Endothelial cell of umbilical vein (primary cell): Measurements from ENCODE around the gene KIF24. TPM values are rescaled to one million over a fixed set of nuclear protein-coding genes. Genes with fewer than 3 reads are reported as not detected.

ENCODE experiments used
- BruUV-seq: library from RNA; stranded (reverse); fragments of 400-500 nt; replicated peaks from 2 replicates; lab custom pipeline; 2021; lab: Mats Ljungman, UMichigan
- CTCF ChIA-PET: fragments of 300-600, 350-600 bp; sonication (Branson Sonifier 250); formaldehyde crosslinking; loops from one replicate; lab custom pipeline; 2021; ENCODE audit warnings: antibody characterized with exemption, inconsistent platforms; lab: Charles Lee
- POLR2A ChIA-PET: fragments of 300-600, 350-600 bp; sonication (Branson Sonifier 250); formaldehyde crosslinking; loops from one replicate; lab custom pipeline; 2021; ENCODE audit warnings: antibody characterized with exemption, inconsistent platforms; lab: Charles Lee
- DNase-seq: peaks from one replicate; pipeline ENCODE4 v3.0.0-alpha.2; 2011; ENCODE audit warnings: low read depth, low spot score
- FAIRE-seq: peaks from 2 replicates; lab custom pipeline; 2011; peaks lifted over from hg19 to GRCh38; lab: Jason Lieb, UNC
- H2AFZ ChIP-seq: 2 replicates; pipeline ENCODE4 v1.6.0; 2012; ENCODE audit warnings: low read depth, low read length, control low read depth, inconsistent platforms
- H3K27ac ChIP-seq: 2 replicates; pipeline ENCODE4 v1.5.1; 2011; ENCODE audit warnings: low read depth, mild to moderate bottlenecking, control low read depth, low read length, moderate library complexity; ENCODE audit not compliant: insufficient read depth
- H3K27me3 ChIP-seq, 2 experiments: 2 replicates each; pipeline versions ENCODE4 v1.6.0 to v1.6.1; 2011; ENCODE audit warnings: low read length in 2 of 2, mixed read lengths in 1 of 2; ENCODE audit not compliant: control insufficient read depth in 2 of 2, insufficient read depth in 2 of 2
- H3K36me3 ChIP-seq, 2 experiments: 2 replicates in 1 of 2; 3 replicates in 1 of 2; pipeline ENCODE4 v1.5.1; 2011; ENCODE audit warnings: low read length in 2 of 2, mild to moderate bottlenecking in 1 of 2, moderate library complexity in 1 of 2; ENCODE audit not compliant: control insufficient read depth in 2 of 2, insufficient read depth in 2 of 2; ENCODE audit errors: extremely low read depth in 1 of 2
- H3K4me1 ChIP-seq: 3 replicates; pipeline ENCODE4 v1.5.1; 2011; ENCODE audit warnings: mild to moderate bottlenecking, low read length; ENCODE audit not compliant: control insufficient read depth, insufficient read depth; ENCODE audit errors: extremely low read depth
- H3K4me2 ChIP-seq: 2 replicates; pipeline ENCODE4 v1.6.1; 2011; ENCODE audit warnings: low read length, control low read depth, mixed read lengths; ENCODE audit not compliant: insufficient read depth
- H3K4me3 ChIP-seq, 3 experiments: fragments of 200-600 bp in 1 of 3; sonication (generic), shearing (Covaris generic) in 1 of 3; replicated peaks in 1 of 3; 2 replicates each; pipeline ENCODE4 v1.5.1; 2011 to 2016; ENCODE audit warnings: control low read depth in 3 of 3, low read length in 3 of 3, mild to moderate bottlenecking in 2 of 3, inconsistent platforms in 1 of 3, low read depth in 1 of 3, moderate library complexity in 1 of 3; ENCODE audit not compliant: insufficient read depth in 1 of 3
- H3K79me2 ChIP-seq: 2 replicates; pipeline ENCODE4 v1.6.0; 2012; ENCODE audit warnings: low read length, inconsistent platforms; ENCODE audit not compliant: control insufficient read depth, insufficient read depth
- H3K9ac ChIP-seq: replicated peaks from 2 replicates; pipeline ENCODE3; 2011; ENCODE audit warnings: low read length, control low read depth; ENCODE audit not compliant: insufficient read depth; ENCODE audit errors: extremely low read depth
- H3K9me1 ChIP-seq: replicated peaks from 3 replicates; pipeline ENCODE4 v1.6.0; 2011; ENCODE audit warnings: mild to moderate bottlenecking, low read length; ENCODE audit not compliant: control insufficient read depth, insufficient read depth; ENCODE audit errors: extremely low read depth
- H3K9me3 ChIP-seq: replicated peaks from 2 replicates; pipeline ENCODE4 v1.5.1; 2012; ENCODE audit warnings: low read length, inconsistent platforms; ENCODE audit not compliant: control insufficient read depth, insufficient read depth
- H4K20me1 ChIP-seq: replicated peaks from 2 replicates; pipeline ENCODE3; 2011; ENCODE audit warnings: mild to moderate bottlenecking, low read length; ENCODE audit not compliant: control insufficient read depth, insufficient read depth; ENCODE audit errors: extremely low read depth
- CTCF ChIP-seq, 2 donors: IDR thresholded peaks; 1 replicate in 1 of 2; 2 replicates in 1 of 2; pipeline ENCODE4 v1.5.1; 2011; ENCODE audit warnings: low read length in 2 of 2, mild to moderate bottlenecking in 2 of 2, moderate library complexity in 2 of 2, control low read depth in 1 of 2, inconsistent platforms in 1 of 2, low read depth in 1 of 2; ENCODE audit not compliant: insufficient read depth in 1 of 2; ENCODE audit errors: extremely low read depth in 1 of 2
- EZH2 ChIP-seq: IDR thresholded peaks from 2 replicates; pipeline ENCODE4 v1.6.1; 2012; ENCODE audit warnings: borderline replicate concordance, low read depth, mild to moderate bottlenecking, moderate library complexity, low read length, inconsistent platforms; ENCODE audit not compliant: severe bottlenecking
- GATA2 ChIP-seq: IDR thresholded peaks from 2 replicates; pipeline ENCODE4 v1.7.0; 2011; ENCODE audit warnings: low read depth, mild to moderate bottlenecking, moderate library complexity, mixed read lengths, low read length; ENCODE audit not compliant: insufficient read length, insufficient read depth
- JUN ChIP-seq: IDR thresholded peaks from 2 replicates; pipeline ENCODE4 v1.6.1; 2011; ENCODE audit warnings: borderline replicate concordance, low read depth; ENCODE audit not compliant: insufficient read length, insufficient read depth
- MYC ChIP-seq: IDR thresholded peaks from one replicate; pipeline ENCODE4 v1.6.1; 2011; ENCODE audit warnings: mild to moderate bottlenecking, low read depth, low read length
- POLR2A ChIP-seq: IDR thresholded peaks from 2 replicates; pipeline ENCODE4 v1.6.1; 2012; ENCODE audit warnings: low read depth, mild to moderate bottlenecking, control low read depth, low read length
- POLR2AphosphoS5 ChIP-seq: IDR thresholded peaks from 2 replicates; pipeline ENCODE4 v1.6.1; 2012; ENCODE audit warnings: low read depth, mild to moderate bottlenecking, control low read depth, low read length, moderate library complexity; ENCODE audit not compliant: insufficient read depth
- dilution Hi-C: fragments of 300-500 bp; cut with MboI; formaldehyde crosslinking; loops from one replicate; pipeline ENCODE4 v1.15.0; 2019; ENCODE audit warnings: low sequenced_read_pairs; ENCODE audit not compliant: extremely low pct_ligation_motif_present
- intact Hi-C: fragments of 100-400 bp; cut with micrococcal nuclease; formaldehyde crosslinking; loops from one replicate; pipeline ENCODE4 v1.10.0; 2022
- polyA plus RNA-seq, 4 experiments: library from polyadenylated mRNA; depleted of rRNA in 3 of 4; stranded (reverse) in 3 of 4; unstranded in 1 of 4; fragments of >200 nt; gene quantifications; 2 replicates each; pipeline versions ENCODE4 v1.2.1 to v1.2.3, GENCODE V29; 2011 to 2012; ENCODE audit warnings: missing spikeins in 1 of 4
- total RNA-seq: library from RNA; stranded (reverse); gene quantifications from 2 replicates; pipeline ENCODE4 v1.2.3, GENCODE V29; 2021
- TF ChIP-seq, protein P1 (sequence below): IDR thresholded peaks from 2 replicates; pipeline ENCODE4 v1.6.1; 2011; ENCODE audit not compliant: insufficient read depth, insufficient read length

Gene KIF24
- total and polyA plus RNA-seq, 2 donors (not counting 3 experiments of a cell fraction or from before 2014, with no cell fraction given), result 2.1 to 4.8 TPM

- DNase-seq (no peak), FAIRE-seq (no peak)
- no peak overlapping the region for H3K4me3 ChIP-seq
- ChIA-PET POLR2A (no interaction called here), CTCF (no interaction called here)
- no peaks in the 10 kb centered on the region for H3K36me3 ChIP-seq
- TF ChIP-seq EZH2, result no peak
- TF ChIP-seq GATA2, result no peak
- TF ChIP-seq POLR2A, result no peak
- TF ChIP-seq, protein P1, sequence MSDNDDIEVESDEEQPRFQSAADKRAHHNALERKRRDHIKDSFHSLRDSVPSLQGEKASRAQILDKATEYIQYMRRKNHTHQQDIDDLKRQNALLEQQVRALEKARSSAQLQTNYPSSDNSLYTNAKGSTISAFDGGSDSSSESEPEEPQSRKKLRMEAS, result no peak
- TF ChIP-seq POLR2AphosphoS5, result no peak
- TF ChIP-seq JUN, result no peak
- no peak for TF ChIP-seq MYC
- no peak for TF ChIP-seq CTCF (IDR thresholded peaks at IDR 0.05; ENCODE audit: extremely low read depth in 1 of 2, insufficient read depth in 1 of 2, low read depth in 1 of 2, low read length in 2 of 2)
- no peak overlapping the region for H2AFZ ChIP-seq
- H3K79me2 ChIP-seq, result peaks cover 9% of the 10 kb centered on the region
- peaks cover 8% of the 10 kb centered on the region for H3K4me1 ChIP-seq
- H3K9ac ChIP-seq, result no peak overlapping the region
- no peak overlapping the region for H3K4me2 ChIP-seq
- intact Hi-C loops, result loop anchor here (5.0 kb wide), 1 partner anchor 74 kb away; no protein-coding TSS in a partner anchor
- BruUV-seq, result no TSS peak
- dilution Hi-C loops, result no loop called here
- no peak overlapping the region for H3K27ac ChIP-seq
- H4K20me1 ChIP-seq, result no peaks in the 10 kb centered on the region
- H3K9me3 ChIP-seq, result no peaks in the 10 kb centered on the region
- H3K27me3 ChIP-seq, result no peaks in the 10 kb centered on the region
- H3K9me1 ChIP-seq, result no peaks in the 10 kb centered on the region
These were observed 2.4 kb downstream of the KIF24 start for GRCh38 chr9:34326690-34327089.
